ENCODE measurements around the gene SLC29A4. TPM values are rescaled to one million over a fixed set of nuclear protein-coding genes. Genes with fewer than 3 reads are reported as not detected.

Gene SLC29A4
- total and polyA plus RNA-seq, 2 of the 8 experiments (the other 6 are each of a cell fraction or from before 2014, with no cell fraction given), result 6.9 to 15.1 TPM

- TF ChIP-seq SIN3A (conservative IDR thresholded peaks at IDR 0.05 in 1 of 2, IDR thresholded peaks at IDR 0.05 in 1 of 2; ENCODE audit: low read depth in 1 of 2, low read length in 2 of 2), result no peak
- TF ChIP-seq CBX8 (IDR thresholded peaks at IDR 0.05; ENCODE audit: borderline replicate concordance, low read depth, low read length), result no peak
Measured at GRCh38 chr7:5234852-5235831, 47.6 kb upstream of the SLC29A4 start (continued).
